Prostate gland (tissue), 2 donors: ENCODE results near the gene DSG4.

Experiments
- CTCF ChIP-seq, 4 experiments: fragments of 200-600 bp in 2 of 4; fragments of 450-650 bp in 2 of 4; sonication (generic) in 2 of 4; IDR thresholded peaks; 1 replicate in 3 of 4; 2 replicates in 1 of 4; pipeline ENCODE4 v1.5.1; 2016 to 2019; ENCODE audit warnings: antibody characterized with exemption in 4 of 4, mild to moderate bottlenecking in 2 of 4, moderate library complexity in 2 of 4
- POLR2A ChIP-seq: fragments of 450-650 bp; IDR thresholded peaks from one replicate; pipeline ENCODE4 v1.6.1; 2016; ENCODE audit warnings: antibody characterized with exemption, mild to moderate bottlenecking
- POLR2AphosphoS5 ChIP-seq: sonication (generic); formaldehyde crosslinking; IDR thresholded peaks from one replicate; pipeline ENCODE4 v1.6.1; 2017; ENCODE audit warnings: antibody characterized with exemption

GRCh38 chr18:31354990-31355389, 21.6 kb upstream of the DSG4 start:
- no peak for TF ChIP-seq CTCF (IDR thresholded peaks at IDR 0.05)
- no peak for TF ChIP-seq POLR2A
- no peak for TF ChIP-seq POLR2AphosphoS5
